ENCODE results near the gene EXO1. TPM values are rescaled to one million over a fixed set of nuclear protein-coding genes. Genes with fewer than 3 reads are reported as not detected.

The EXO1 gene
- total RNA-seq, 4 donors from 2014 or later, result 0.94 to 8.2 (median 0.98) TPM; not detected in 1

DNA sequence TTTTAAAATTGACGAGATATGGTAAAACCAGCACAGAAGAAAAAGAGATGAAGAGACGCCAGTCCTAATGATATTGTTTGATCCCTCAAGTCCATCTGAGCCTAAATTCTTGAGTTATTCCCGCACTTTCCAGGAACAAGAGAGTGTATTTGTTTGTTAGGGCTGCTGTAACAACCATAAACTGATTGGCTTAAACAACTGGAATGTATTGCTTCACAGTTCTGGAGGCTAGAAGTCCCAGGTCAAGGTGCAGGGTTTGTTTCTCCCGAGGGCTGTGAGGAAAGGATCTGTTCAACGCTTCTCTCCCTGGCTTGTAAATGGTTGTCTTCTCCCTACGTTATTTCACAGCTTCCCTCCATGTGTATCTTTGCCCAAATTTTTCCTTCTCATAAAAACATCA is 7.8 kb upstream of the EXO1 start:
- no peaks in the 10 kb centered on the region for H3K36me3 ChIP-seq
- H3K27me3 ChIP-seq, result no peaks in the 10 kb centered on the region
- no peak overlapping the region for H3K4me3 ChIP-seq (replicated peaks in 1 of 3)
- no peak for DNase-seq
- H3K4me1 ChIP-seq, result no peaks in the 10 kb centered on the region
- WGBS, 2 donors, result 87 to 88% methylated on average over 6 of the region's 6 CpGs
- no peak overlapping the region for H3K27ac ChIP-seq
- H3K9me3 ChIP-seq, result no peaks in the 10 kb centered on the region
- TF ChIP-seq POLR2A (IDR thresholded peaks at IDR 0.05), result no peak
- TF ChIP-seq, protein P1, sequence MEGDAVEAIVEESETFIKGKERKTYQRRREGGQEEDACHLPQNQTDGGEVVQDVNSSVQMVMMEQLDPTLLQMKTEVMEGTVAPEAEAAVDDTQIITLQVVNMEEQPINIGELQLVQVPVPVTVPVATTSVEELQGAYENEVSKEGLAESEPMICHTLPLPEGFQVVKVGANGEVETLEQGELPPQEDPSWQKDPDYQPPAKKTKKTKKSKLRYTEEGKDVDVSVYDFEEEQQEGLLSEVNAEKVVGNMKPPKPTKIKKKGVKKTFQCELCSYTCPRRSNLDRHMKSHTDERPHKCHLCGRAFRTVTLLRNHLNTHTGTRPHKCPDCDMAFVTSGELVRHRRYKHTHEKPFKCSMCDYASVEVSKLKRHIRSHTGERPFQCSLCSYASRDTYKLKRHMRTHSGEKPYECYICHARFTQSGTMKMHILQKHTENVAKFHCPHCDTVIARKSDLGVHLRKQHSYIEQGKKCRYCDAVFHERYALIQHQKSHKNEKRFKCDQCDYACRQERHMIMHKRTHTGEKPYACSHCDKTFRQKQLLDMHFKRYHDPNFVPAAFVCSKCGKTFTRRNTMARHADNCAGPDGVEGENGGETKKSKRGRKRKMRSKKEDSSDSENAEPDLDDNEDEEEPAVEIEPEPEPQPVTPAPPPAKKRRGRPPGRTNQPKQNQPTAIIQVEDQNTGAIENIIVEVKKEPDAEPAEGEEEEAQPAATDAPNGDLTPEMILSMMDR (IDR thresholded peaks at IDR 0.05), result no peak
- intact Hi-C loops (cut with DNase I), result no loop called here

DNA sequence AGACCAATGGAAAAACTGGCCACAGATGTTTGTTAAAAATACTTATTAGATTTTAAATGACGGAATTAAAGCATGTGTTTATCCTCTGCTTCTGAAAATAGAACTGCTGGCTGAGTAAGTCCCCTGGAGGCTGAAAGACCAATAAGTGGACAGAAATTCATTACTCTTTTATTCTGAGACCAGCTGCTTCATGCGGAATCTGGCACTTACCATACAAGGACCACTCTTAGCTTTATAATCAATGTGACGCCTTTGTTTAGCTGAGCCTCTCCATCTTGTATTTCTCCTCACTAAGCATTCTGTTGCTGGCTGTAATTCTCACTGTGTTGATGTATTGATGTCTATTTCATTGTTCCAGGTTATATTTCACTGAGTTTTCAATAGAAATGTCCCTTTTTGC is 6.3 kb upstream of the EXO1 start:
- H3K9me3 ChIP-seq, result no peaks in the 10 kb centered on the region
- no peak overlapping the region for H3K27ac ChIP-seq
- no peak overlapping the region for H3K4me3 ChIP-seq (replicated peaks in 1 of 3)
- no peaks in the 10 kb centered on the region for H3K36me3 ChIP-seq
- WGBS, 2 donors, result 79 to 86% methylated on average over 3 of the region's 3 CpGs
- TF ChIP-seq, protein P1 (IDR thresholded peaks at IDR 0.05), result no peak
- no peak for TF ChIP-seq POLR2A (IDR thresholded peaks at IDR 0.05)
- no peak for DNase-seq
- no peaks in the 10 kb centered on the region for H3K4me1 ChIP-seq
- H3K27me3 ChIP-seq, result no peaks in the 10 kb centered on the region
- intact Hi-C loops (cut with DNase I), result no loop called here

DNA sequence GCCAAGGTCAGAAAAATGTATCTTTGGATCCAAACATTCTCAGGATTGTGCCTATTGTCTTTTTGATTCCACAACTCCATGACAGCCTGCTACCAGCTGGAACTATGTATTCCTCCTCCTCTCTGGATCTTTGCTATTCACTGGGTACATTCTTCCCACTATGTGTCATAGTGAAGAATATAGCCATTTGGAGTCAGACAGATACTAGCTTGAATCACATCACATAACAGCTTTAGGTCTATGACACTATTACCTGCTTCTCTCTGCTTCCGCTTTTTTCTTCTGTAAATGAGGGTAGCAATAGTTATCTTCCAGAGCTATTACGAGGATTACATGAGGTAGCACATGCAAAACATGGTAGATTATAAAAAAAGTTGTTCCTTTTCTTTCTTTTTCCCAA is 5.4 kb upstream of the EXO1 start:
- no peak for TF ChIP-seq POLR2A (IDR thresholded peaks at IDR 0.05)
- TF ChIP-seq, protein P1 (IDR thresholded peaks at IDR 0.05), result no peak
- H3K4me1 ChIP-seq, result peaks cover 4 to 6% of the 10 kb centered on the region in 2 donors
- 91 to 95% methylated on average over 2 of the region's 2 CpGs for WGBS, 2 donors
- H3K27me3 ChIP-seq, result no peaks in the 10 kb centered on the region
- intact Hi-C loops (cut with DNase I), result no loop called here
- no peaks in the 10 kb centered on the region for H3K9me3 ChIP-seq
- no peak overlapping the region for H3K27ac ChIP-seq
- no peak for DNase-seq
- H3K4me3 ChIP-seq (replicated peaks in 1 of 3), result no peak overlapping the region
- H3K36me3 ChIP-seq, result no peaks in the 10 kb centered on the region

DNA sequence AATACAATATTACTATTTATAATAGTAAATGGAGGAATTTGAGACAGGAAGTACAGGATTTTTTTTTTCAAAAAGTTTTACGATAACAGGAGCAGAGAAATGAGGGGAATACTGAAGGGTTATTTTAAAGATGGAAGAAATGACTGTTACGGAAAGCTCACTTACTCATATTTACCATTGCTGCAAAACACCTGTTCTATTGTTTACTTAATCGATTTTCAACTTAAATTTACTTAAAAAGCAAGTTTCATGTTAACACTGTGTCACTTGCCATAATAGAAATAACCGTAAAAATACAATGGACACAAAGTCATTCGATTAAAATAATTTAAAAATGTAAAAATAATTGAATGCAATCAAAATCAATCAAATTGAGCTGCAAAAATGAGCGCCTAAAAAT is 3.4 kb upstream of the EXO1 start:
- Histone ChIP-seq H3K4me3 (replicated peaks in 1 of 3) (no peak overlapping the region), H3K4me1 (peaks cover 9 to 12% of the 10 kb centered on the region in 2 donors), H3K9me3 (no peaks in the 10 kb centered on the region), H3K27ac (no peak overlapping the region), H3K27me3 (no peaks in the 10 kb centered on the region), H3K36me3 (no peaks in the 10 kb centered on the region)
- intact Hi-C loops (cut with DNase I), result no loop called here
- no peak for TF ChIP-seq POLR2A (IDR thresholded peaks at IDR 0.05)
- TF ChIP-seq, protein P1 (IDR thresholded peaks at IDR 0.05), result no peak
- WGBS, 2 donors, result 84 to 87% methylated on average over 6 of the region's 6 CpGs
- DNase-seq, result no peak

DNA sequence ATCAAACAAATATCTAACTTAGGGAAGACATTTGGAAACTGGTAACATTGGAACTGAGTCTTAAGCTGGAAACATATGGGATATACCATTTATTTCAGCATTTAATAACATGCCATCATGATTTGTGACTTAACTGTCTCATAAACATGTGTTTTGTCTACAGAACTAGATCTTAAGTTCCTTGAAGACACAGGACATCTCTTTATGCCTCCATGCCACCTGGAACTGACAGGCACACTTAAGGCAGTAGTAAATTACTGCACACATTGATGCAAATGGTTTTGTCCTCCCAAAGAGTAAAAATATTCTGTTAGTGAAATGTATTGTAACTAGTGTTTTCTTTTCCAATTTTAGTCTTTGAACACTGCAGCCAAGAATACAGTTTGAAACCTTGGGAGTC is 1.6 kb upstream of the EXO1 start:
- H3K27ac ChIP-seq, result no peak overlapping the region
- H3K36me3 ChIP-seq, result no peaks in the 10 kb centered on the region
- no peak overlapping the region for H3K4me3 ChIP-seq (replicated peaks in 1 of 3)
- TF ChIP-seq, protein P1 (IDR thresholded peaks at IDR 0.05), result no peak
- no peak for TF ChIP-seq POLR2A (IDR thresholded peaks at IDR 0.05)
- intact Hi-C loops (cut with DNase I), result no loop called here
- H3K4me1 ChIP-seq, result peaks cover 9 to 12% of the 10 kb centered on the region in 2 donors
- H3K9me3 ChIP-seq, result no peaks in the 10 kb centered on the region
- H3K27me3 ChIP-seq, result no peaks in the 10 kb centered on the region
- no peak for DNase-seq

Measured in thyroid gland (tissue), 4 donors.